Right atrium auricular region (tissue), 2 donors: ENCODE results near the gene MAMSTR. TPM values are rescaled to one million over a fixed set of nuclear protein-coding genes. Genes with fewer than 3 reads are reported as not detected.
"Not testable (repeated sequence)": the region's sequence is repeated elsewhere in the genome, so short reads cannot be mapped to it uniquely, and the experiment has no call there.

Experiments
- DNase-seq: peaks from one replicate; pipeline ENCODE4 v3.0.0-alpha.2; 2019; ENCODE audit warnings: low spot score
- H3K27ac ChIP-seq, 2 donors: fragments of 200-600 bp; sonication (generic); 1 replicate in 1 of 2; 2 replicates in 1 of 2; pipeline ENCODE4 v1.5.1; 2016 to 2019
- H3K27me3 ChIP-seq, 2 donors: fragments of 200-600 bp; sonication (generic); one replicate each; pipeline versions ENCODE4 v1.5.1 to v1.6.0; 2017 to 2019
- H3K36me3 ChIP-seq: fragments of 200-600 bp; sonication (generic); one replicate; pipeline ENCODE4 v1.5.1; 2016
- H3K4me1 ChIP-seq, 2 donors: fragments of 200-600 bp; sonication (generic); one replicate each; pipeline versions ENCODE4 v1.5.1 to v1.6.0; 2017 to 2019
- H3K4me3 ChIP-seq, 2 donors: fragments of 200-600 bp; sonication (generic); 1 replicate in 1 of 2; 2 replicates in 1 of 2; pipeline ENCODE4 v1.5.1; 2017 to 2019; ENCODE audit warnings: mild to moderate bottlenecking in 1 of 2, moderate library complexity in 1 of 2
- H3K9me3 ChIP-seq, 2 donors: fragments of 200-600 bp; sonication (generic); one replicate each; pipeline ENCODE4 v1.5.1; 2019
- CTCF ChIP-seq, 2 donors: fragments of 200-600 bp; sonication (generic); IDR thresholded peaks; one replicate each; pipeline ENCODE4 v1.5.1; 2019; ENCODE audit warnings: antibody characterized with exemption in 2 of 2
- total RNA-seq, 2 donors: library from RNA; depleted of rRNA; stranded (reverse); fragments of >200 nt; gene quantifications; one replicate each; pipeline ENCODE4 v1.1.0, GENCODE V29; 2016

Gene MAMSTR
- total RNA-seq, 2 donors from 2014 or later, result 0.70 to 2.4 TPM

GRCh38 chr19:48718711-48719231 lies 754 bp downstream of the MAMSTR start:
- Histone ChIP-seq H3K27me3 (no peaks in the 10 kb centered on the region), H3K4me1 (peaks cover 0 to 57% of the 10 kb centered on the region in 2 donors), H3K36me3 (no peaks in the 10 kb centered on the region), H3K4me3 (no peak overlapping the region), H3K9me3 (no peaks in the 10 kb centered on the region), H3K27ac (peak overlapping the region; percentile 80 to 89)
- no peak for DNase-seq
- TF ChIP-seq CTCF (IDR thresholded peaks at IDR 0.05), result no peak

- not testable (repeated sequence) for H3K36me3 ChIP-seq, H3K4me3 ChIP-seq, DNase-seq, H3K27ac ChIP-seq, H3K9me3 ChIP-seq, H3K27me3 ChIP-seq
- H3K4me1 ChIP-seq, result peaks cover 0 to 64% of the 10 kb centered on the region in 2 donors
Measured at GRCh38 chr19:48718106-48718505, 1.4 kb downstream of the MAMSTR start.

DNA sequence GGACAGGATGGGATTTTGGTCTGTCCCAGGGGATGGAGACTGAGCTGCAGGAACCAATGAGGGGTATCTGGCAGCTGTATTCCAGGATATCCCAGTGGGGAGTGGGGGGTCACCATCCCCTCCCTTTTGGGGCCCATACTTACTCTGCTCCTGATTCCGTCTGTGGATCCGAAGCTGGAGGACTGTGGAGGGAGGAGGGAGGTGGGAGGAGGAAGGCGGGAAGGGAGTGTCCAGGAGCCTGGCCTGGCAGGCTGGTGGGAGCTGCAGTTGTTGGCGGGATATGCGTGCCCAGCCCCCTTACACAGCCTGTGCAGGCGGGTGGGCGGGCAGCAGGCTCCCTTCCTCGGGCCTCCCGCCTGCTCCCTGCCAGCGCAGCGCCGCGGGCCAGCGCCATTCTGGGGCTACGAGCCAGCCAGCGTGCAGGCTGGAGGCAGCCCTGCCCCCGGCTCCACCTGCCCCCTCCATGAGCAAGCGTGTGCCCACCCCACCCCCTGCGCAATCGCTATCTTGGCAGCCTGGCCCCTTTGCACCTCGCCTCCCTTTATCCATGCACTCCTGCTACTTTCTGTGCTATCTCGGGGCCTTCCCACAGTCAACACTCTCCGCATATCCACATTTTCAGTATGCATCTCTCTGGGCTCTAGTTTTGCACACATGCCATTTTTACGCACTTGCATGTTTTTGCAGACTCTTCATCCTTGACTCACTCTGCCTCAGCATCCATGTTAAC lies 2.8 kb downstream of the MAMSTR start:
- Histone ChIP-seq H3K4me3 (peak overlapping the region; percentile 8 to 55), H3K27me3 (no peaks in the 10 kb centered on the region), H3K4me1 (peaks cover 0 to 67% of the 10 kb centered on the region in 2 donors), H3K27ac (peak overlapping the region; percentile 86 to 91), H3K9me3 (no peaks in the 10 kb centered on the region), H3K36me3 (no peaks in the 10 kb centered on the region)
- DNase-seq, result no peak
- no peak for TF ChIP-seq CTCF (IDR thresholded peaks at IDR 0.05)

DNA sequence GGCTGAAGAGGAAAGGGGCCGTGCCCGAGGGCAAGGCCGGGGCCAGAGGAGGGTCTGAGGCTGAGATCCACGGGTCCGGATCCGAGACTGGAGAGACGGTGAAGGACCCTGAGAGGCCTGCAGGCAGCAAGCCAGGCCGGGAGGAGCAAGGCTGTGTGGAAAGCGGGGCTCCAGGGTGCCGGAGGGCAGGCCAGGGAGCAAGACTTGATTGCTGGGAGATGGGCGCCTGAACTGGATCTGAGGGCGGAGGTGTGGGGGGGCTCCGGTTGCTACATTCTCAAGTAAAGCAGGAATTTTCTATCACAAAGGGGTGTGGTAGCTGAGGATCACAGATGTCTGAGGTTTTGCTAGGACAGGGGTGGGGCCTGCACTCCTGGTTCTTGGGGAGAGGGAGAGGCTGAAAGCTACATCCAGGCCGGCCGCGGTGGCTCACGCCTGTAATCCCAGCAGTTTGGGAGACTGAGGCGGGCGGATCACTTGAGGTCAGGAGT lies 3.8 kb downstream of the MAMSTR start:
- Histone ChIP-seq H3K27ac (peak overlapping the region; percentile 86 to 91), H3K9me3 (peaks cover 0 to 4% of the 10 kb centered on the region in 2 donors), H3K4me1 (peaks cover 0 to 67% of the 10 kb centered on the region in 2 donors), H3K4me3 (peak overlapping the region in 1 of 2 donors; percentile 55), H3K27me3 (no peaks in the 10 kb centered on the region), H3K36me3 (no peaks in the 10 kb centered on the region)
- DNase-seq, result no peak
- no peak for TF ChIP-seq CTCF (IDR thresholded peaks at IDR 0.05)

DNA sequence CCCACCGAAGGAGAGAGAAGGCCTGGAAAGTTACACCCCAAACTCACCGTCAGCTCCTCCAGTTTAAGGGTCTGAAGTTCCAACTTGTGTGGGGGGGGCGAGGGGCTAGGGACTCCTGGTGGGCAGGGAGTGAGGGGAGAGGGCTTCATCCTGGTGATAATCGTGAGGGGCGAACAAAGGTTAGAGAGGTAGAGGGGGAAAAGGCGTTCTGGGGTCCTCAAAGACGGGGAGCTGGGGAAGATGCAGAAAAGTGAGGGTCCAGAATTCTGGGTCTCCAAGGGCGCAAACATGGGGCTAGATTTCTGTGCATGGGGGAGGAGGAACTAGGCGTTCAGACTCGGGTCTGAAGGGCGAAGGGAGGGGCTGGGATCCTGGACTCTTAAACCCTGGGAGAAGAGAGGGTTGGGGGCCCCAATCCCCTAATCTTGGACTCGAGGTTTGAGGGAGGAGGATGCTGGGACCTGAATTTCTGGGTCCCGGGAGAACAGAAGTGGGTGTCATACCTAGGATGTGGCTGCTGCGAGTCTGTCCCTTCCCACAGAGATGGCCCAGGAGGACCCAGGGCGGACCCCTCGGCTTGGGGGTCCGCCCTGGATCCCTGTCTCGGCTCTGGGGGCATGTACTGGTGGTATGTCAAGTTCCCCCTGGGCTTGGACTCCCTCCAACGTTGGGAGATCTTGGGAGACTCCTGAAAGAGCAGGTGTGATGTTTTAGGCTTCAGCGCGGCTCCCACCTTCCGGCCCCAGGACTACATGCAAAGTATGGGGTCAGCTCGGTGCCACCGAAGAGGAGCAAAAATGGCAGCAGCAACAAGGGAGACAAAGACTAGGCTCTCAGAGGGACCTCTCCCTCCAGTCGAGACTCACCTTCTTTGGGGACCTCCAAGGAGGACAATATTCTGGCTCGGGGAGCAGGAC lies 4.5 kb downstream of the MAMSTR start:
- H3K27ac ChIP-seq, result peak overlapping the region; percentile 86 to 91
- TF ChIP-seq CTCF (IDR thresholded peaks at IDR 0.05), result no peak
- peak overlapping the region; percentile 43 to 55 for H3K4me3 ChIP-seq
- DNase-seq, result no peak
- peaks cover 0 to 4% of the 10 kb centered on the region in 2 donors for H3K9me3 ChIP-seq
- H3K36me3 ChIP-seq, result no peaks in the 10 kb centered on the region
- H3K4me1 ChIP-seq, result peaks cover 0 to 63% of the 10 kb centered on the region in 2 donors
- no peaks in the 10 kb centered on the region for H3K27me3 ChIP-seq
